ENCODE data around the gene PHF19.

GRCh38 chr9:120917929-120918762 lies 41.2 kb upstream of the PHF19 start:
- no peak for TF ChIP-seq POLR2A (IDR thresholded peaks at IDR 0.05)
- no peak for TF ChIP-seq CTCF (IDR thresholded peaks at IDR 0.05 in 8 of 11, conservative IDR thresholded peaks at IDR 0.05 in 3 of 11)
- no peak for TF ChIP-seq POLR2AphosphoS5 (IDR thresholded peaks at IDR 0.05)

Measured in spleen (tissue), 7 donors.